HuH-7 (cell line): ENCODE measurements around the gene HIVEP1.

Experiments
- DNase-seq: peaks from one replicate; pipeline ENCODE4 v3.0.0; 2011; ENCODE audit warnings: low spot score

HIVEP1 gene

GRCh38 chr6:12049165-12049564 lies 37.1 kb downstream of the HIVEP1 start:
- no peak for DNase-seq

GRCh38 chr6:12051861-12052368 lies 39.8 kb downstream of the HIVEP1 start:
- DNase-seq, result no peak

GRCh38 chr6:12058172-12058961 lies 46.3 kb downstream of the HIVEP1 start:
- no peak for DNase-seq

- DNase-seq, result no peak
These were observed 48.9 kb downstream of the HIVEP1 start for GRCh38 chr6:12060780-12061609.

GRCh38 chr6:12062605-12063004 lies 50.5 kb downstream of the HIVEP1 start:
- DNase-seq, result no peak

- no peak for DNase-seq
These were observed 52.0 kb downstream of the HIVEP1 start for GRCh38 chr6:12064131-12064530.

GRCh38 chr6:12064538-12065071 lies 52.5 kb downstream of the HIVEP1 start:
- DNase-seq, result no peak

- no peak for DNase-seq
These were observed 53.4 kb downstream of the HIVEP1 start for GRCh38 chr6:12065321-12066140.

GRCh38 chr6:12066297-12066696 lies 54.2 kb downstream of the HIVEP1 start:
- DNase-seq, result no peak

- no peak for DNase-seq
These were observed 56.9 kb downstream of the HIVEP1 start for GRCh38 chr6:12068899-12069557.

- DNase-seq, result no peak
These were observed 57.9 kb downstream of the HIVEP1 start for GRCh38 chr6:12069891-12070529.

GRCh38 chr6:12071064-12071615 lies 59.0 kb downstream of the HIVEP1 start:
- DNase-seq, result no peak

GRCh38 chr6:12075067-12075563 lies 63.0 kb downstream of the HIVEP1 start:
- DNase-seq, result no peak

GRCh38 chr6:12077021-12077710 lies 65.1 kb downstream of the HIVEP1 start:
- DNase-seq, result no peak

GRCh38 chr6:12078014-12078413 lies 65.9 kb downstream of the HIVEP1 start:
- no peak for DNase-seq

- DNase-seq, result no peak
These were observed 69.7 kb downstream of the HIVEP1 start for GRCh38 chr6:12081771-12082170.

- DNase-seq, result no peak
These were observed 70.3 kb downstream of the HIVEP1 start for GRCh38 chr6:12082368-12082767.

- DNase-seq, result no peak
These were observed 71.2 kb downstream of the HIVEP1 start for GRCh38 chr6:12083302-12083701.

GRCh38 chr6:12083763-12084162 lies 71.7 kb downstream of the HIVEP1 start:
- no peak for DNase-seq

- DNase-seq, result no peak
These were observed 72.6 kb downstream of the HIVEP1 start for GRCh38 chr6:12084681-12085080.
